Esophagus squamous epithelium (tissue), 5 donors: ENCODE data around the gene HSBP1L1. TPM values are rescaled to one million over a fixed set of nuclear protein-coding genes. Genes with fewer than 3 reads are reported as not detected.

Source experiments
- DNase-seq: peaks from one replicate; lab custom pipeline; 2025; lab: John Stamatoyannopoulos, UW
- H3K27ac ChIP-seq, 4 donors: fragments of 200-600 bp; sonication (generic); one replicate each; pipeline ENCODE4 v1.5.1; 2016 to 2019; ENCODE audit warnings: mild to moderate bottlenecking in 1 of 4
- H3K27me3 ChIP-seq, 4 donors: fragments of 200-600 bp; sonication (generic); 1 replicate in 3 of 4; 2 replicates in 1 of 4; pipeline versions ENCODE4 v1.5.1 to v1.6.0; 2017 to 2021; ENCODE audit warnings: antibody characterized with exemption in 1 of 4
- H3K36me3 ChIP-seq, 3 donors: fragments of 200-600 bp; sonication (generic); one replicate each; pipeline ENCODE4 v1.5.1; 2016 to 2019
- H3K4me1 ChIP-seq, 3 donors: fragments of 200-600 bp; sonication (generic); one replicate each; pipeline ENCODE4 v1.5.1; 2017 to 2019
- H3K4me3 ChIP-seq, 4 donors: fragments of 200-600 bp; sonication (generic); 1 replicate in 3 of 4; 2 replicates in 1 of 4; pipeline ENCODE4 v1.5.1; 2016 to 2019; ENCODE audit warnings: mild to moderate bottlenecking in 2 of 4, moderate library complexity in 1 of 4
- H3K9me3 ChIP-seq, 3 donors: fragments of 200-600 bp; sonication (generic); one replicate each; pipeline ENCODE4 v1.5.1; 2016 to 2019
- POLR2A ChIP-seq, 4 donors: fragments of 450-650 bp; IDR thresholded peaks; one replicate each; pipeline ENCODE4 v1.6.1; 2017; ENCODE audit warnings: antibody characterized with exemption in 4 of 4, mild to moderate bottlenecking in 4 of 4, moderate library complexity in 3 of 4
- WGBS, 2 donors: methylation state at CpG; one replicate each; pipeline ENCODE4 v1.1.5; 2018; 5-methylcytosine and 5-hydroxymethylcytosine counted together
- intact Hi-C: fragments of 100-400 bp; cut with DNase I; formaldehyde crosslinking; loops from one replicate; pipeline ENCODE4 v1.15.0; 2022
- total RNA-seq, 4 donors: library from RNA; depleted of rRNA; stranded (reverse); fragments of >200 nt; gene quantifications; one replicate each; pipeline ENCODE4 v1.1.0, GENCODE V29; 2016
- TF ChIP-seq, protein P1 (sequence below), 6 experiments: fragments of 450-650 bp in 4 of 6; fragments of 200-600 bp in 2 of 6; sonication (generic) in 2 of 6; IDR thresholded peaks; one replicate each; pipeline ENCODE4 v1.5.1; 2016 to 2019; ENCODE audit warnings: antibody characterized with exemption in 6 of 6, mild to moderate bottlenecking in 4 of 6, moderate library complexity in 4 of 6
- donor health status: DM: yes; HTN: yes; CAD: no.

HSBP1L1 gene
- total RNA-seq, 4 donors from 2014 or later = 17.7 to 27.1 (median 25.8) TPM

DNA sequence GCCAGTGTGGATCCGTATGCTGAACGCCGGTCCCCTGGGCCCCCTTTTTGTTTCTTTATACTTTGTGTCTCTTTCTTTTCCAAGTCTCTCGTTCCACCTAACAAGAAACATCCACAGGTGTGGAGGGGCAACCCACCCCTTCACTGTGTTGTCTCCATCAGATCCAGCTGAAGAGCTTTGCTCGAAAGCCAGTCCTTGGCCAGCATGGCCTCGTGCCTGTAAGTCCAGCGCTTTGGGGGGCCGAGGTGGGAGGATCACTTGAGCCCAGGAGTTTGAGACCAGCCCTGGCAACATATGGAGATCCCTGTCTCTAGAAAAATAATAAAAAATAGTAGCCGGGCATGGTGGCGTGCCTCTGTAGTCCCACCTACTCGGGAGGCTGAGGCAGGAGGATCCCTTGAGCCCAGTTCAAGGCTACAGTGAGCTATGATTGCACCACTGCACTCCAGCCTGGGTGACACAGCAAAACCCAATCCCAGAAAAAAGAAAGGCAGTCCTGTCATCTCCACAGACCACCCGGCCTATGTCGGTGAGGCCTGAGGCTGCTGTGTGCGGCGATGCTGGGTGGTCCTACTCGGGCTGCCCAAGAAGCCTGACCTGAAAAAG lies 3.4 kb upstream of the HSBP1L1 start:
- no peaks in the 10 kb centered on the region for H3K27me3 ChIP-seq
- intact Hi-C loops = no loop called here
- TF ChIP-seq, protein P1, sequence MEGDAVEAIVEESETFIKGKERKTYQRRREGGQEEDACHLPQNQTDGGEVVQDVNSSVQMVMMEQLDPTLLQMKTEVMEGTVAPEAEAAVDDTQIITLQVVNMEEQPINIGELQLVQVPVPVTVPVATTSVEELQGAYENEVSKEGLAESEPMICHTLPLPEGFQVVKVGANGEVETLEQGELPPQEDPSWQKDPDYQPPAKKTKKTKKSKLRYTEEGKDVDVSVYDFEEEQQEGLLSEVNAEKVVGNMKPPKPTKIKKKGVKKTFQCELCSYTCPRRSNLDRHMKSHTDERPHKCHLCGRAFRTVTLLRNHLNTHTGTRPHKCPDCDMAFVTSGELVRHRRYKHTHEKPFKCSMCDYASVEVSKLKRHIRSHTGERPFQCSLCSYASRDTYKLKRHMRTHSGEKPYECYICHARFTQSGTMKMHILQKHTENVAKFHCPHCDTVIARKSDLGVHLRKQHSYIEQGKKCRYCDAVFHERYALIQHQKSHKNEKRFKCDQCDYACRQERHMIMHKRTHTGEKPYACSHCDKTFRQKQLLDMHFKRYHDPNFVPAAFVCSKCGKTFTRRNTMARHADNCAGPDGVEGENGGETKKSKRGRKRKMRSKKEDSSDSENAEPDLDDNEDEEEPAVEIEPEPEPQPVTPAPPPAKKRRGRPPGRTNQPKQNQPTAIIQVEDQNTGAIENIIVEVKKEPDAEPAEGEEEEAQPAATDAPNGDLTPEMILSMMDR (IDR thresholded peaks at IDR 0.05) = no peak
- TF ChIP-seq POLR2A (IDR thresholded peaks at IDR 0.05) = no peak
- peaks cover 16 to 77% (median 34%) of the 10 kb centered on the region in 3 donors for H3K4me1 ChIP-seq
- no peaks in the 10 kb centered on the region for H3K9me3 ChIP-seq
- H3K36me3 ChIP-seq = no peaks in the 10 kb centered on the region
- peak overlapping the region in 1 of 4 donors; percentile 2 for H3K4me3 ChIP-seq
- WGBS, 2 donors = 82 to 87% methylated on average over 9 to 13 of the region's 16 CpGs
- DNase-seq = no peak
- H3K27ac ChIP-seq = peak overlapping the region; percentile 60 to 84 (median 74)

DNA sequence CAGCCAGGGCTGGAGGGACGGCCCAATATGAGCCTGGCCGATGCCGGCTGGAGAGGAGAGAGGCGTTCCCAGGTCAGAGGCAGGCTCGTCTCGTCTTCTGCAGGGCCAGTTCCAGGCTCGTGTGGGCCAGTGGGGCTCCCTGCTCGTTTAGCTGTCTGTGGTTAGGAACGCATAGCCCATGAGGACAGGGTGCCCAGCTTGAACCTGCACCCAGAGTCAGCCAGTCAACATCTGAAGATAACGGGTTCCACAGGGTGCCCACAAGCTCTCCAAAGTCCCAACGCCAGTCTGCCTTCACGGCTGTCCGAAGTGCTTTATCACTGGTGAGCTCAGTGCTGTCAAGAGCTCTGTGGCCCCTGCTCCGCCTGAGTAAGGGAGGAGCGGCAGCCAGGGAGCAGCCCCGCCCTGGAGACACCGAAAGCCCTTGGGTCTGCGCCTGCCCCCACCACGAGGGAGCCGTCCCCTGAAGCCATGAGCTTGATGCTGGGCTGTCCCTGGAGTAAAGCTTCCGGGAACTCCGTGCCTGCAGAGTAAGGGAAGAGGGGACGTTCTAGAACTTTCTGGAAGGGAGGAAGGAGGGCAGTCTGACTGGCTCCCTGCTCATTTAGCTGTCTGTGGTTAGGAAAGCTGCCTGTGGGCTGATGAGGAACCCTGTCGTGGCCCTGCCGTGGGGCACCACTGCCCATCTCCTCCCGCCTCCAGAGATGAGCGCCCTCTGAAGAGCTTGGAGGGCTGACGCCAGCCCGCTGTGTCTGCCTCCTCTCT lies 2.7 kb upstream of the HSBP1L1 start:
- H3K9me3 ChIP-seq = no peaks in the 10 kb centered on the region
- no peak for DNase-seq
- no peaks in the 10 kb centered on the region for H3K36me3 ChIP-seq
- 57 to 64% methylated on average over 13 to 17 of the region's 29 CpGs for WGBS, 2 donors
- H3K27ac ChIP-seq = peak overlapping the region; percentile 60 to 84 (median 74)
- peaks cover 16 to 71% (median 34%) of the 10 kb centered on the region in 3 donors for H3K4me1 ChIP-seq
- TF ChIP-seq, protein P1 (IDR thresholded peaks at IDR 0.05) = no peak
- no peak for TF ChIP-seq POLR2A (IDR thresholded peaks at IDR 0.05)
- intact Hi-C loops = no loop called here
- H3K27me3 ChIP-seq = no peaks in the 10 kb centered on the region
- H3K4me3 ChIP-seq = no peak overlapping the region

DNA sequence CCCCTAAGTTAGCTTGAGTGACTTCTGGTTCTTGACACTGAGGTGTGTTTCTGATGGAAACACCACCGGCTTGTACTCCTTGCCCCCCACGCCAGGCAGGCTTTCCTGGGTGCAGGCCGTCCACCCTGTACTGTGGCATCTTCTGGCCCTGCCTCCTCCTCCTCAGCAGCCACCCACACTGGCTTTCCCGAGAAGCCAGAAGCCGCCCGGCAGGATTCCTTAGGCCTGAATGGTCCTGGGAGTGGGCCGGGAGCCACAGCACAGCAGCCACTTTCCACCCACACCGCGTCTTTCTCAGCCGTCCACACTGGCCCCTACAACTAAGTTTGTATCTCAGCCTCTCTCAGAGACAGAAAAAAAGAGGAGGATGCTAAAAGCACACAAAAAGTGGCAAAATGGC lies 2.1 kb upstream of the HSBP1L1 start:
- intact Hi-C loops = no loop called here
- Histone ChIP-seq H3K27me3 (no peaks in the 10 kb centered on the region), H3K4me1 (peaks cover 16 to 69% (median 34%) of the 10 kb centered on the region in 3 donors), H3K4me3 (no peak overlapping the region), H3K36me3 (peaks cover 0 to 2% (median 0%) of the 10 kb centered on the region in 3 donors), H3K9me3 (no peaks in the 10 kb centered on the region), H3K27ac (peak overlapping the region; percentile 60 to 84 (median 74))
- TF ChIP-seq, protein P1 (IDR thresholded peaks at IDR 0.05) = no peak
- TF ChIP-seq POLR2A (IDR thresholded peaks at IDR 0.05) = no peak
- no peak for DNase-seq
- 26 to 69% methylated on average over 2 to 10 of the region's 10 CpGs for WGBS, 2 donors

DNA sequence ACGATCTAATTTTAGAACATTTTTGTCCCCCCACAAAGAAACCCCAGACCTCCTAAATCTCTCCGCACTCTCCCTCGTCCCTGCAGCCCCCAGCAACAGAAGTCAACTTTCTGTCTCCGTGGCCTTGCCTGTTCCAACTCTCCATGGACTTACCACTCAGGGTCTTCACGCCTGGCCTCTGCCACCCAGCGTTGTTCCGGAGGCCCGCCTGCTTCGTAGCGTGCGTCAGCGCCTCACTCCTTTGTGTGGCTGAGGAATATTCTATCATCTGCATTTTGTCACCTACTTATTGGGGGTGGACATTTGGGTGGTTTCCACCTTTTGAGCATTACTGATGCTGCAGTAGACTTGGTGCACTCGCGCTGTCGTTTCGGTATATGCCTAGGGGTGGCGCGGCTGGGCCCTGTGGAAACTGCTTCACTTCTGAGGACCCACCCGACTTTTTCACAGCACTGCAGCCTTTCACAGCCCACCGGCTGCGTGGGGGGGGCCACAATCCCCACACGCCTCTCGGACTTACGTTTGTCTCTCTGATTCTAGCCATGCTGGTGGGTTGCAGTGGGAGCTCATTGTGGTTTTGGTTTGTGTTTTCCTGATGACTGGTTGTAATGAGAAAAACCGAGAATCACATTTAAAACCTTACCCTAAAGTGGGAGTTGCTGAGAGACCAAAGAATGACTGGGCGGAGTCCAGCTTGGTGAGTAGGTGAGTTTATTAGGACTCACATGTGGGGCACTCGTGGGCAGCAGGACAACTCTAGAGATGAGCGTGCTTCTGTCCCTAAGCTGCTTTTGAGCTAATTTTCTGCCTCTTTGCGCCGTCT lies 1.4 kb upstream of the HSBP1L1 start:
- TF ChIP-seq, protein P1 (IDR thresholded peaks at IDR 0.05) = peak in 1 of 6 experiments; percentile 11
- no peak for TF ChIP-seq POLR2A (IDR thresholded peaks at IDR 0.05)
- H3K27me3 ChIP-seq = no peaks in the 10 kb centered on the region
- WGBS, 2 donors = 71 to 86% methylated on average over 27 to 28 of the region's 30 CpGs
- H3K36me3 ChIP-seq = peaks cover 0 to 9% (median 0%) of the 10 kb centered on the region in 3 donors
- peak overlapping the region; percentile 4 to 88 (median 82) for H3K27ac ChIP-seq
- intact Hi-C loops = no loop called here
- no peaks in the 10 kb centered on the region for H3K9me3 ChIP-seq
- peaks cover 16 to 69% (median 34%) of the 10 kb centered on the region in 3 donors for H3K4me1 ChIP-seq
- H3K4me3 ChIP-seq = no peak overlapping the region
- no peak for DNase-seq
